HepG2 (cell line): ENCODE results near the gene RGS7. TPM values are rescaled to one million over a fixed set of nuclear protein-coding genes. Genes with fewer than 3 reads are reported as not detected.

Experiments used
- ATAC-seq: fragments of 200-7000 bp; cut with Tn5 transposase; 3 replicates; pipeline ENCODE4 v1.9.1; 2020; ENCODE audit warnings: mild to moderate bottlenecking, moderate library complexity
- BruUV-seq: library from RNA; stranded (reverse); fragments of 400-500 nt; replicated peaks from 2 replicates; lab custom pipeline; 2021; lab: Mats Ljungman, UMichigan
- CTCF ChIA-PET: fragments of 300-600 bp; formaldehyde crosslinking; extraction: SDS; loops from one replicate; lab custom pipeline; 2021; ENCODE audit warnings: low total read pairs, inconsistent platforms, low intra/inter-chr PET ratio; lab: Yijun Ruan, JAX
- POLR2A ChIA-PET: fragments of 350-600 bp; sonication (Branson Sonifier 250); formaldehyde crosslinking; loops from one replicate; lab custom pipeline; 2020; ENCODE audit warnings: antibody characterized with exemption, inconsistent platforms; lab: Yijun Ruan, JAX
- DNase-seq: peaks from one replicate; pipeline ENCODE4 v3.0.0-alpha.2; 2015; ENCODE audit warnings: low spot score
- FAIRE-seq: peaks from 3 replicates; lab custom pipeline; 2011; peaks lifted over from hg19 to GRCh38; lab: Jason Lieb, UNC
- H2AFZ ChIP-seq: one replicate; pipeline ENCODE4 v1.6.1; 2011; ENCODE audit warnings: low read length, inconsistent platforms
- H3K27ac ChIP-seq: fragments of 300-600 bp; 3 replicates; pipeline ENCODE4 v1.8.0; 2011; ENCODE audit warnings: mixed run types, mild to moderate bottlenecking, mixed read lengths, low read length, inconsistent platforms; ENCODE audit not compliant: insufficient read depth; ENCODE audit errors: extremely low read length
- H3K27me3 ChIP-seq, 2 experiments: fragments of 200-600 bp in 1 of 2; 2 replicates in 1 of 2; 3 replicates in 1 of 2; pipeline versions ENCODE4 v1.6.0 to v1.8.0; 2011; ENCODE audit warnings: low read length in 2 of 2, mild to moderate bottlenecking in 2 of 2, moderate library complexity in 2 of 2, inconsistent platforms in 1 of 2; ENCODE audit not compliant: insufficient read depth in 2 of 2, control insufficient read depth in 1 of 2
- H3K36me3 ChIP-seq, 2 experiments: fragments of 200-600 bp in 1 of 2; replicated peaks in 1 of 2; 2 replicates in 1 of 2; 3 replicates in 1 of 2; pipeline versions ENCODE4 v1.5.1 to v1.8.0; 2011; ENCODE audit warnings: low read length in 2 of 2, inconsistent platforms in 1 of 2; ENCODE audit not compliant: insufficient read depth in 2 of 2, control insufficient read depth in 1 of 2
- H3K4me1 ChIP-seq: 2 replicates; pipeline ENCODE4 v1.5.1; 2012; ENCODE audit warnings: low read length, inconsistent platforms; ENCODE audit not compliant: insufficient read depth
- H3K4me2 ChIP-seq: 2 replicates; pipeline ENCODE4 v1.6.0; 2011; ENCODE audit warnings: low read depth, low read length, inconsistent platforms
- H3K4me3 ChIP-seq, 3 experiments: fragments of 200-600 bp in 1 of 3; sonication (generic), shearing (Covaris generic) in 1 of 3; replicated peaks in 1 of 3; 2 replicates each; pipeline ENCODE4 v1.5.1; 2011 to 2016; ENCODE audit warnings: low read length in 3 of 3, inconsistent platforms in 2 of 3, low read depth in 2 of 3, mild to moderate bottlenecking in 2 of 3, control low read depth in 1 of 3, mixed read lengths in 1 of 3; ENCODE audit not compliant: insufficient read depth in 1 of 3
- H3K79me2 ChIP-seq: one replicate; pipeline ENCODE4 v1.6.1; 2011; ENCODE audit warnings: low read length, inconsistent platforms; ENCODE audit not compliant: insufficient read depth
- H3K9ac ChIP-seq: 2 replicates; pipeline ENCODE4 v1.6.0; 2011; ENCODE audit warnings: mild to moderate bottlenecking, low read depth, low read length, inconsistent platforms; ENCODE audit not compliant: insufficient read depth
- H3K9me3 ChIP-seq: 2 replicates; pipeline ENCODE4 v1.5.1; 2012; ENCODE audit warnings: mild to moderate bottlenecking, low read length
- H4K20me1 ChIP-seq: 2 replicates; pipeline ENCODE4 v1.6.0; 2011; ENCODE audit warnings: inconsistent platforms, mild to moderate bottlenecking, low read length, moderate library complexity; ENCODE audit not compliant: insufficient read depth
- ATF1 ChIP-seq: IDR thresholded peaks from 2 replicates; pipeline ENCODE4 v1.6.1; 2016; ENCODE audit warnings: mild to moderate bottlenecking, control low read depth
- CENPT ChIP-seq: sonication (generic); formaldehyde crosslinking; IDR thresholded peaks from 2 replicates; pipeline ENCODE4 v1.8.0; 2022; ENCODE audit warnings: low read depth, mild to moderate bottlenecking, moderate library complexity, missing genetic modification reagents
- CHD4 ChIP-seq: fragments of 200-600 bp; sonication (generic); IDR thresholded peaks from 2 replicates; pipeline ENCODE4 v1.7.0; 2017; ENCODE audit warnings: mild to moderate bottlenecking, low read length, borderline replicate concordance
- KIAA2018 ChIP-seq: sonication (generic); formaldehyde crosslinking; IDR thresholded peaks from 2 replicates; pipeline ENCODE4 v1.5.0; 2020; ENCODE audit warnings: mild to moderate bottlenecking, missing genetic modification reagents, borderline replicate concordance
- NFATC3 ChIP-seq: sonication (generic); formaldehyde crosslinking; IDR thresholded peaks from 2 replicates; pipeline ENCODE4 v1.5.1; 2020; ENCODE audit warnings: mild to moderate bottlenecking, missing genetic modification reagents
- PLRG1 ChIP-seq: fragments of 450-650 bp; conservative IDR thresholded peaks from 2 replicates; pipeline ENCODE4 v1.6.1; 2016
- RARG ChIP-seq: sonication (generic); formaldehyde crosslinking; IDR thresholded peaks from 2 replicates; pipeline ENCODE4 v1.4.0; 2020; ENCODE audit warnings: low read depth, mild to moderate bottlenecking, missing genetic modification reagents
- RBM39 ChIP-seq: fragments of 200-400 bp; formaldehyde crosslinking; IDR thresholded peaks from one replicate; pipeline ENCODE4 v1.6.1; 2018; ENCODE audit warnings: antibody characterized with exemption, mild to moderate bottlenecking, low read depth, low read length; ENCODE audit not compliant: poor library complexity, severe bottlenecking
- REXO4 ChIP-seq: sonication (generic); formaldehyde crosslinking; IDR thresholded peaks from 2 replicates; pipeline ENCODE4 v1.8.0; 2022; ENCODE audit warnings: missing genetic modification reagents, mild to moderate bottlenecking, borderline replicate concordance
- THAP7 ChIP-seq: sonication (generic); formaldehyde crosslinking; IDR thresholded peaks from 2 replicates; pipeline ENCODE4 v1.8.1; 2023; ENCODE audit warnings: mild to moderate bottlenecking, missing genetic modification reagents
- ZBTB4 ChIP-seq: sonication (generic); formaldehyde crosslinking; IDR thresholded peaks from 2 replicates; pipeline ENCODE4 v1.4.0; 2020; ENCODE audit warnings: missing genetic modification reagents, mild to moderate bottlenecking, borderline replicate concordance
- ZFP1 ChIP-seq: IDR thresholded peaks from 2 replicates; pipeline ENCODE4 v1.6.1; 2016
- ZNF33A ChIP-seq: sonication (generic); formaldehyde crosslinking; IDR thresholded peaks from 2 replicates; pipeline ENCODE4 v1.5.1; 2020; ENCODE audit warnings: missing genetic modification reagents, mild to moderate bottlenecking, moderate library complexity, borderline replicate concordance
- ZNF33B ChIP-seq: sonication (generic); formaldehyde crosslinking; IDR thresholded peaks from 2 replicates; pipeline ENCODE4 v1.5.1; 2020; ENCODE audit warnings: mild to moderate bottlenecking, missing genetic modification reagents
- WGBS: methylation state at CpG from one replicate; pipeline ENCODE4 v1.1.6; 2017; ENCODE audit warnings: low lambda C conversion rate; 5-methylcytosine and 5-hydroxymethylcytosine counted together
- in situ Hi-C: cut with HindIII; loops from 2 replicates; pipeline ENCODE4 v1.10.0; 2017; ENCODE audit warnings: low pct_unique_long_range_greater_than_20kb; ENCODE audit not compliant: extremely low pct_ligation_motif_present
- intact Hi-C: fragments of 100-400 bp; cut with micrococcal nuclease; formaldehyde crosslinking; loops from one replicate; pipeline ENCODE4 v1.10.0; 2022; ENCODE audit not compliant: unreplicated experiment
- polyA plus RNA-seq, 8 experiments: library from polyadenylated mRNA; depleted of rRNA in 3 of 8; stranded (reverse) in 7 of 8; unstranded in 1 of 8; fragments of >200 nt; fragmentation: Illumina TruSeq in 4 of 8; extraction: Trizol in 4 of 8; gene quantifications; 2 replicates each; pipeline versions ENCODE4 v1.2.1 to v1.2.3, GENCODE V29; 2011 to 2016; ENCODE audit warnings: low read depth in 4 of 8, missing spikeins in 1 of 8, mixed read lengths in 1 of 8; ENCODE audit not compliant: insufficient read depth in 1 of 8
- total RNA-seq, 5 experiments: library from RNA; depleted of rRNA; stranded (reverse); fragments of >200 nt; fragmentation: Illumina TruSeq; extraction: Trizol; gene quantifications; 2 replicates each; pipeline ENCODE4 v1.2.3, GENCODE V29; 2016; ENCODE audit warnings: low read depth in 1 of 5

RGS7 gene
- total and polyA plus RNA-seq, 2 of the 13 experiments (the other 11 are each of a cell fraction or from before 2014, with no cell fraction given): not detected

GRCh38 chr1:240829487-240829886 lies 527.5 kb downstream of the RGS7 start:
- intact Hi-C loops: loop anchor here (5.0 kb wide), 1 partner anchor 503 kb away; no protein-coding TSS in a partner anchor
- Histone ChIP-seq H3K36me3 (no peaks in the 10 kb centered on the region), H3K4me1 (no peaks in the 10 kb centered on the region), H3K27ac (no peak overlapping the region), H3K4me2 (no peak overlapping the region), H3K4me3 (no peak overlapping the region), H3K27me3 (no peaks in the 10 kb centered on the region), H3K9me3 (no peaks in the 10 kb centered on the region), H2AFZ (no peak overlapping the region), H4K20me1 (no peaks in the 10 kb centered on the region), H3K9ac (no peak overlapping the region), H3K79me2 (no peaks in the 10 kb centered on the region)
- ATAC-seq: no peak
- no peak for FAIRE-seq
- ChIA-PET CTCF (no interaction called here), POLR2A (no interaction called here)
- DNase-seq: no peak
- no TSS peak for BruUV-seq
- in situ Hi-C loops: no loop called here
- 0% methylated on average over 3 of the region's 3 CpGs for WGBS
- TF ChIP-seq RARG (CRISPR knock-in tag) (no peak), ZNF33B (CRISPR knock-in tag) (no peak), RBM39 (no peak), ZNF33A (CRISPR knock-in tag) (no peak), CENPT (no peak), THAP7 (no peak), NFATC3 (CRISPR knock-in tag) (no peak), ATF1 (no peak), PLRG1 (no peak), ZFP1 (CRISPR knock-in tag) (no peak), REXO4 (CRISPR knock-in tag) (no peak), KIAA2018 (CRISPR knock-in tag) (no peak), CHD4 (no peak), ZBTB4 (CRISPR knock-in tag) (no peak)
